Measurements from ENCODE around the gene DPYD.

DNA sequence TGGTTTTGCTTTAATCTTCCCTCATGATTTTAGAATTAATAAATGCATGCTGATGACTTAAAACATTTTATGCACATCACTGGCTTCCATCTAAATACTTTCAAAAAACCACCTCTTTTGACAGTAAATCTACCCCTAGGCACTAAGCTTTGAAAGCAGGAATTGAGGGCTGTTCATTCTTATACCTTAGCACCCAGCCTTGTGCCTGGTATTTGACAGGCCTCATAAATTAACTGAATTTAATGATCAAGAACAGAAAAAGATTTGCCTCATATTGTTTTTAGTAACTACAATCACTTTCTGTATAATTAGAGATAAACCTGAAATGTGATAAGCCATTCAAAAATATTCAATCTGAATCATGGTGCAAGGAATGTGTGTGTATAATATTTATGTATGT lies 108.8 kb downstream of the DPYD start:
- TF ChIP-seq, protein P1, sequence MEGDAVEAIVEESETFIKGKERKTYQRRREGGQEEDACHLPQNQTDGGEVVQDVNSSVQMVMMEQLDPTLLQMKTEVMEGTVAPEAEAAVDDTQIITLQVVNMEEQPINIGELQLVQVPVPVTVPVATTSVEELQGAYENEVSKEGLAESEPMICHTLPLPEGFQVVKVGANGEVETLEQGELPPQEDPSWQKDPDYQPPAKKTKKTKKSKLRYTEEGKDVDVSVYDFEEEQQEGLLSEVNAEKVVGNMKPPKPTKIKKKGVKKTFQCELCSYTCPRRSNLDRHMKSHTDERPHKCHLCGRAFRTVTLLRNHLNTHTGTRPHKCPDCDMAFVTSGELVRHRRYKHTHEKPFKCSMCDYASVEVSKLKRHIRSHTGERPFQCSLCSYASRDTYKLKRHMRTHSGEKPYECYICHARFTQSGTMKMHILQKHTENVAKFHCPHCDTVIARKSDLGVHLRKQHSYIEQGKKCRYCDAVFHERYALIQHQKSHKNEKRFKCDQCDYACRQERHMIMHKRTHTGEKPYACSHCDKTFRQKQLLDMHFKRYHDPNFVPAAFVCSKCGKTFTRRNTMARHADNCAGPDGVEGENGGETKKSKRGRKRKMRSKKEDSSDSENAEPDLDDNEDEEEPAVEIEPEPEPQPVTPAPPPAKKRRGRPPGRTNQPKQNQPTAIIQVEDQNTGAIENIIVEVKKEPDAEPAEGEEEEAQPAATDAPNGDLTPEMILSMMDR (conservative IDR thresholded peaks at IDR 0.05) = no peak
- TF ChIP-seq ZFX (IDR thresholded peaks at IDR 0.05) = no peak

Measured in C4-2B (cell line).